Peyer's patch (tissue), 4 donors: ENCODE measurements around the gene WDR31.

Experiments used
- CTCF ChIP-seq, 6 experiments: fragments of 450-650 bp in 4 of 6; fragments of 200-600 bp in 2 of 6; sonication (generic) in 1 of 6; IDR thresholded peaks; one replicate each; pipeline ENCODE4 v1.5.1; 2017 to 2019; ENCODE audit warnings: antibody characterized with exemption in 6 of 6, mild to moderate bottlenecking in 3 of 6, moderate library complexity in 1 of 6
- POLR2A ChIP-seq, 2 donors: fragments of 450-650 bp; IDR thresholded peaks; one replicate each; pipeline ENCODE4 v1.5.1; 2017; ENCODE audit warnings: antibody characterized with exemption in 2 of 2, mild to moderate bottlenecking in 2 of 2, moderate library complexity in 2 of 2

GRCh38 chr9:113299800-113300292 is 40.2 kb downstream of the WDR31 start:
- TF ChIP-seq CTCF (IDR thresholded peaks at IDR 0.05) (no peak), POLR2A (IDR thresholded peaks at IDR 0.05) (no peak)
